Lower lobe of right lung (tissue), 2 donors: ENCODE data around the gene NIBAN1. TPM values are rescaled to one million over a fixed set of nuclear protein-coding genes. Genes with fewer than 3 reads are reported as not detected.
A peak's percentile ranks its signal among the peaks of the same experiment; 100 is the strongest.

ENCODE experiments used
- ATAC-seq, 2 donors: fragments of 200-7000 bp; cut with Tn5 transposase; one replicate each; pipeline ENCODE4 v1.9.1; 2020 to 2022; ENCODE audit warnings: mild to moderate bottlenecking in 2 of 2, moderate library complexity in 2 of 2
- DNase-seq: peaks from one replicate; pipeline ENCODE4 v3.0.0-alpha.2; 2020
- H3K27ac ChIP-seq: fragments of 200-600 bp; one replicate; pipeline ENCODE4 v1.8.0; 2022
- H3K27me3 ChIP-seq: fragments of 200-600 bp; one replicate; pipeline ENCODE4 v1.8.0; 2022; ENCODE audit warnings: low read depth
- H3K36me3 ChIP-seq: fragments of 200-600 bp; one replicate; pipeline ENCODE4 v1.8.0; 2022; ENCODE audit warnings: mild to moderate bottlenecking
- H3K4me1 ChIP-seq: fragments of 200-600 bp; one replicate; pipeline ENCODE4 v1.8.0; 2022
- H3K4me3 ChIP-seq: fragments of 200-600 bp; one replicate; pipeline ENCODE4 v1.8.0; 2022; ENCODE audit warnings: mild to moderate bottlenecking
- H3K9me3 ChIP-seq: fragments of 200-600 bp; one replicate; pipeline ENCODE4 v1.8.0; 2022
- CTCF ChIP-seq: fragments of 200-600 bp; IDR thresholded peaks from one replicate; pipeline ENCODE4 v1.8.0; 2022; ENCODE audit warnings: antibody characterized with exemption, mild to moderate bottlenecking
- intact Hi-C: fragments of 100-400 bp; cut with DNase I; formaldehyde crosslinking; loops from one replicate; pipeline ENCODE4 v1.11.0; 2022
- total RNA-seq: library from RNA; stranded (reverse); fragmentation: NEBNext Ultra II Directional; extraction: Animal tissue kit (Norgen Biotek cat#: 25700); gene quantifications from one replicate; pipeline ENCODE4 v1.2.1, GENCODE V29; 2021
- donor health status: DM: no; HTN: yes; CAD: no; lungs with severe emphysema.

Gene NIBAN1
- total RNA-seq, 1 donor from 2014 or later = 44.8 TPM

DNA sequence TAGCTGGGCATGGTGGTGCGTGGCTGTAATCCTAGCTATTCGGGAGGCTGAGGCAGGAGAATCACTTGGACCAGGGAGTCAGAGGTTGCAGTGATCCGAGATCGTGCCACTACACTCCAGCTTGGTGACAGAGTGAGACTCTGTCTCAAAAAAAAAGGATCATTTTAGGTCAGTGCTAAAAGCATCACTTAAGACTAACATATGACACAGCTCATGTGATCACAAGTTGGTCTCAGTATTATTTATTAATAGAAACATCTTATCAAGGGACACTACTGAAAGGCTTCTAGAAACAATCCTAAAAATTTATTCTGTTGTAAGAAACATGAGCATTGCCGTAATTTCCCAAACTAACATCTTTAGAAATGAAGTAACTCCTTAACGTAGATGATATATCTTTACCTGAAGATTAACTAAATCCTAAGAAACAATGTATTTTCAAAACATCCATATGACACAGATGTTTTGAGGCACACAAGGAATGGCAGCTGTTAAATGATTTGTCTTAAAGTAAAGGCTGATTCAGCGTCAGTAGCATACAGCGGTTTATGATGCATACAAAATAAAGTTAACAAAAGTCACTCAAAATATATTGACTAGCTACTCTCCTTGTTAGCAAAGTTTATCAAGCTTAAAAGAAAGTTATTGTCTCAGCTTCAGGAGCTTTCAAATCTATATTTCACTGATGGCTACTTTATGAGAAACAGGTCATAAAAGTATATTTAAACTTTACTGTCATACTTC lies 2.6 kb downstream of the NIBAN1 start:
- intact Hi-C loops = no loop called here
- H3K27ac ChIP-seq = no peak overlapping the region
- H3K4me3 ChIP-seq = peak overlapping the region; percentile 82
- H3K36me3 ChIP-seq = no peaks in the 10 kb centered on the region
- H3K9me3 ChIP-seq = no peaks in the 10 kb centered on the region
- no peak for TF ChIP-seq CTCF
- ATAC-seq (no peak), DNase-seq (no peak)
- H3K27me3 ChIP-seq = no peaks in the 10 kb centered on the region
- peaks cover 29% of the 10 kb centered on the region for H3K4me1 ChIP-seq

- Histone ChIP-seq H3K4me3 (no peak overlapping the region), H3K27me3 (no peaks in the 10 kb centered on the region), H3K36me3 (no peaks in the 10 kb centered on the region), H3K9me3 (no peaks in the 10 kb centered on the region), H3K4me1 (peaks cover 29% of the 10 kb centered on the region), H3K27ac (no peak overlapping the region)
- TF ChIP-seq CTCF = no peak
- intact Hi-C loops = no loop called here
- no peak for DNase-seq
- no peak for ATAC-seq
These were observed 3.6 kb downstream of the NIBAN1 start for GRCh38 chr1:184970691-184971161.

DNA sequence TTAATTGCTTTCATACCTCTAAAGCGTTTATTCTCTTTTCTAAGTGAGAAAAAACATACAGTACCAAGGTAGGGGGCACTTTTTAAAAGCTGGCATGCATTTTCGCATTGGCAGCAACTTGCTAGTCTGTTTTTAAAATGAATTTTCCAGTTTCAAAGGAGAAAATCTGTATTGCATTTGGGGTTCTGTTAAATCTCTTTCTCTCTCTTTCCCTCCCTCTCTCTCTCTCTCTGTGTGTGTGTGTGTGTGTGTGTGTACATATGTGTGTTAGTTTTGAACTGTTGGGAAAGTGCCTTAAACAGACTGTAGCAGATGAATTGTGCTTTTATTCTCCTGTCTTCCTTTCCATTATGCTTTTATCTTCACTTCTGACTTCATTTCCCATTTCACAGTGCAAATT lies 7.3 kb downstream of the NIBAN1 start:
- DNase-seq = no peak
- no peaks in the 10 kb centered on the region for H3K27me3 ChIP-seq
- ATAC-seq = no peak
- no peaks in the 10 kb centered on the region for H3K36me3 ChIP-seq
- H3K4me3 ChIP-seq = no peak overlapping the region
- H3K9me3 ChIP-seq = no peaks in the 10 kb centered on the region
- peaks cover 9% of the 10 kb centered on the region for H3K4me1 ChIP-seq
- no peak overlapping the region for H3K27ac ChIP-seq
- no peak for TF ChIP-seq CTCF
- intact Hi-C loops = no loop called here

- no peak for TF ChIP-seq CTCF
- Histone ChIP-seq H3K4me3 (no peak overlapping the region), H3K4me1 (peaks cover 9% of the 10 kb centered on the region), H3K9me3 (no peaks in the 10 kb centered on the region), H3K27ac (no peak overlapping the region), H3K27me3 (no peaks in the 10 kb centered on the region), H3K36me3 (no peaks in the 10 kb centered on the region)
- DNase-seq = no peak
- ATAC-seq = no peak
- intact Hi-C loops = no loop called here
These were observed 8.1 kb downstream of the NIBAN1 start for GRCh38 chr1:184965944-184966860.

GRCh38 chr1:184965439-184965838 lies 8.9 kb downstream of the NIBAN1 start:
- H3K4me1 ChIP-seq = peaks cover 3% of the 10 kb centered on the region
- intact Hi-C loops = no loop called here
- no peaks in the 10 kb centered on the region for H3K27me3 ChIP-seq
- no peak overlapping the region for H3K27ac ChIP-seq
- TF ChIP-seq CTCF = no peak
- ATAC-seq (no peak), DNase-seq (no peak)
- H3K36me3 ChIP-seq = no peaks in the 10 kb centered on the region
- no peak overlapping the region for H3K4me3 ChIP-seq
- no peaks in the 10 kb centered on the region for H3K9me3 ChIP-seq
